RCC 7860 (cell line): Measurements from ENCODE around the gene TSPAN18.

Experiments
- DNase-seq: peaks from one replicate; pipeline ENCODE4 v3.0.0-alpha.2; 2015; ENCODE audit warnings: low spot score
- FAIRE-seq: peaks from 2 replicates; lab custom pipeline; 2012; peaks lifted over from hg19 to GRCh38; lab: Jason Lieb, UNC

Gene TSPAN18

GRCh38 chr11:44879432-44879831 lies 152.7 kb downstream of the TSPAN18 start:
- FAIRE-seq (no peak), DNase-seq (no peak)

DNA sequence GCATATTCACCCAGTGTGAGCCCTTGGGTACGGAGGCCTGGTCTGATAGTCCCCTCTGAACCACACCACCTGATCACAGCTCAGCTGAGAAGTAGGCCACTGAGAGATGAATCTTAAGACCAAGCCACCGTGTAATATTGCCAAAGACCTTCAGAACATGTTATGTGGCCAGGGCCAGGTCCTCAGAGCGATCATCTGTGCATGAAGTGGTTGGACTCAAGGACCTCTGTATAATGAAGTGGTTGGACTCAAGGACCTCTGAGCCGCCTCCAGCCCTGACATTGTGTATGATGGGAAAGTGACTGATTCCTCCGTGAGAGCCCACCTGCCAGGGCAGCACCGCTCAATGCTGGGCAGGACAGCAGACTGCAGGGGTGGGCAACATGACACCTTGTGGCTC lies 153.7 kb downstream of the TSPAN18 start:
- DNase-seq (no peak), FAIRE-seq (no peak)

- DNase-seq (no peak), FAIRE-seq (no peak)
Measured at GRCh38 chr11:44880953-44881352, 154.2 kb downstream of the TSPAN18 start.

GRCh38 chr11:44883277-44883676 lies 156.5 kb downstream of the TSPAN18 start:
- FAIRE-seq (no peak), DNase-seq (no peak)

- DNase-seq (no peak), FAIRE-seq (no peak)
Measured at GRCh38 chr11:44884056-44884455, 157.3 kb downstream of the TSPAN18 start.

DNA sequence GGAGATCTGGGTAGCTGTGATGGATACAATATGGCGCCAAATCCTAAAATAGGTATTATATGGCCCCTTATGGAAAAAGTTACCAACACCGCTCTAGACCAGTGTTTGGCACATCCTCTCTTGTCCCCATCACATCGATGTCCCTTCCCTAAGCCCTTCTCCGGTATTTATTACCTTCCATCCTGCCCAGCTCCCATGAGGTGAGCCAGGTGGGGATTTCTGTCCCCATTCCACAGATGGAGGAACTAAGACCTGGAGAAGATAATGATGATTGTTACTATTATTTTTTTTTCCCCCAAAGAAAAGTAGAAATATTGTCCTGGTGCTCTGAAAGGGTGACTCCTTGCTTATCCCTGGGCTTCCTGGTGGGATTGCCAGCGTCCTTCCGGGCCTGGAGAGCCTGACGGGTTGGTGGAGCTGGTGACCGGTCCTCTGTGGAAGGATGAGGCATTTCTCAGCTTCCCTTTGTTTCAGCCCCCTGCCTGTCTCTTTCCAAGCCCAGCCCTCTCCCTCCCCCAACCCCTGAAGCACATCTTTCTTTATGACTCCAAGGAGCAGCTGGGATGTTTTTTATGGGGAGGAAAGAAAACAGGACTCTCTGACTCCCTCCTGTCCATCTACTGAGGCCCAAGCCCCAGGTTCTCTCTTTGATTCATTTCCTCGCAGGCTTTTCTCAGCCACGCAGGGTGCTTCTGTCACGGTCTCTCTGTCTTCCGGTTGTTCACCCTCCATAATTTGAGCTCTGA lies 158.5 kb downstream of the TSPAN18 start:
- FAIRE-seq (no peak), DNase-seq (no peak)

GRCh38 chr11:44885919-44886789 lies 159.4 kb downstream of the TSPAN18 start:
- no peak for FAIRE-seq
- no peak for DNase-seq

GRCh38 chr11:44886790-44887140 lies 160.0 kb downstream of the TSPAN18 start:
- no peak for FAIRE-seq
- no peak for DNase-seq

DNA sequence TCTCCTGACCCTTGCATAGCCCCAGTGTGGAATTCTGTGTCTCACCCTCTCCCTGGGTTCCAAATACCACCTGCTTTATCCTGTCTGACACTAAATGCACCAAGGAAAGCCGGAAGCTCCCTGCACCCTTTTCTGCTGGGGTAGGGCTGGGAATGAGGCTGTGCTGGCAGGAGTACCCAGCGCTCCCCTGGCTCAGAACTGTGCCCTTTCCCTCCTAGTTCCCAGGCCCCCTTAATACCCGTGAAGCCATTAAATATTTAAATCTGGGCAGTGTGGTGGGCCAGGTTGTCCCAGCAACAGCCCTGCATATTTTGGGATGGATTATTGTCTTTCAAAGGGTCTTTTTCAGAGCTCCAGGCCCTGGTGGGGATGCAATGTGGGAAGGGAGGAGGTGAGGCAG lies 160.9 kb downstream of the TSPAN18 start:
- FAIRE-seq = no peak

GRCh38 chr11:44889266-44889665 lies 162.5 kb downstream of the TSPAN18 start:
- DNase-seq (no peak), FAIRE-seq (no peak)

More for the DNA sequence above, 160.9 kb downstream of the TSPAN18 start:
- DNase-seq = no peak

GRCh38 chr11:44892843-44893242 lies 166.1 kb downstream of the TSPAN18 start:
- FAIRE-seq (no peak), DNase-seq (no peak)

DNA sequence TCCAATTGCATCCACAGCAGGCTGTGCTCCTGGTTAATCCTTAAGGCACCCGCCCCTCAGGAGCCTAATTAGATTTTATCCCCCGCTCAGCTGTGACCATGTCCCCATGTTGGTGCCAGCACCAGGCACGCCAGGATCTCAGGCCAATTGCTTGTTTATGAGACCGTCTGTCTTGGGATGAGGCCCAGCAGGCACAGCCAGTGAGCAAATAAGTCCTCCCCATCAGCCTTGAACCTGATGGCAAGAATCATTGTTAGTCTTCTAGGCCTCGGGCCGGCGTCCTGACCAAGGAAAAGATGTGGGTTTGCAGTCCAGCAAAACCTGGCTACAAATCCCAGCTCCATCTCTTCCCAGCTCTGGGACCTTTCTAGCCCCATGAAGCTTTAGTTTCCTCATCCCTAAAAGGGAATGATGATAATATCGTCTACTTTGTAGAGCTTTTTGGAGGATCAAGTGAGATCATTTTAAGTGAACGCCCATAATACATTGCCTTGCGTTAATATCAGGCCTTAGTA lies 166.6 kb downstream of the TSPAN18 start:
- FAIRE-seq (no peak), DNase-seq (no peak)

GRCh38 chr11:44893846-44894617 lies 167.3 kb downstream of the TSPAN18 start:
- DNase-seq (no peak), FAIRE-seq (no peak)

- no peak for DNase-seq
Measured at GRCh38 chr11:44899959-44900358, 173.2 kb downstream of the TSPAN18 start.

GRCh38 chr11:44901120-44901633 lies 174.4 kb downstream of the TSPAN18 start:
- FAIRE-seq (no peak), DNase-seq (no peak)

More at GRCh38 chr11:44899959-44900358, 173.2 kb downstream of the TSPAN18 start:
- FAIRE-seq = no peak

GRCh38 chr11:44901786-44902185 lies 175.0 kb downstream of the TSPAN18 start:
- no peak for DNase-seq
- no peak for FAIRE-seq

DNA sequence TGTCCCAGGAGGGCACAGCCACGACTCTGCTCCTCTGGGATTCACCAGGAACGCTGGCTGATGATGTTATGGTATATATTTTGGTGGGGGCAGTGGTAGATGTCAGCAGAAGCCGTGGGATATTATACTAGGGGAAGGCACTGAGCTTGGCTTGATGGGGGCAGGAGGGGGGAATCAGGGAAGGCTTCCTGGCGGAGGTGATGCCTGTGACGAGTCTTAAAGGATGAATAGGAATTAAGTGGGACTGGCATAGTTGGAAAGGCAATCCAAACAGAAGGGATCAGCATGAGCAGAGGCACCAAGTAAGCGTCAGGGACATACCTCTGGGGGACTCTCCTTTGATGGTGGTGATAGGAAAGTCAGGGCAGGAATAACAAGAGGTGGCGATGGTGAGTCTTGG lies 176.3 kb downstream of the TSPAN18 start:
- no peak for DNase-seq
- no peak for FAIRE-seq

DNA sequence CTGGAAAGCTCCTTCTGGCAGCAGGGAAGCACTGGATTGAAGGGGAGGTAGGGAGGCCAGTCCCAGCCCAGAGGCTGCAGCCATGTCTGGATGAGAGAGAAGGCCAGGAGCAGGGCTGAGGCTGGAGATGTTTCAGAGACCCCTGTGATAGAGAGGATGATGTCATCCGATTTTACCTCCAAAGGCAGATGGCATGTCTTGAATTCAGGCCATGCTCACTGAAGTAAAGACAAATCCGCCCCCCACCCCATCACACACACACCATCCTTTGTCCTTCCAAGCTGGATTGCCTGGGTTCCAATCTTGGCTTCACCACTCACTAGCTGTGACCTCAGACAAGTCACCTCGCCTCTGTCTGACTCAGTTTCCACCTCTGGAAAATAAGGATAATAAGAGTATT lies 176.8 kb downstream of the TSPAN18 start:
- no peak for FAIRE-seq
- DNase-seq = no peak

GRCh38 chr11:44904261-44905020 lies 177.7 kb downstream of the TSPAN18 start:
- DNase-seq (no peak), FAIRE-seq (no peak)
